ENCODE data around the gene ZNF436. TPM values are rescaled to one million over a fixed set of nuclear protein-coding genes. Genes with fewer than 3 reads are reported as not detected.
"Not testable (repeated sequence)": the region's sequence is repeated elsewhere in the genome, so short reads cannot be mapped to it uniquely, and the experiment has no call there.

The ZNF436 gene
- total RNA-seq, 1 donor from 2014 or later = 37.6 TPM

- no peak for DNase-seq
Measured at GRCh38 chr1:23392125-23392855, 22.7 kb upstream of the ZNF436 start.

GRCh38 chr1:23389837-23390321 is 20.2 kb upstream of the ZNF436 start:
- DNase-seq = no peak

- no peak for DNase-seq
Measured at GRCh38 chr1:23387494-23387893, 17.9 kb upstream of the ZNF436 start.

- DNase-seq = peak; percentile 66
Measured at GRCh38 chr1:23385119-23385621, 15.5 kb upstream of the ZNF436 start.

GRCh38 chr1:23384312-23385058 is 14.8 kb upstream of the ZNF436 start:
- DNase-seq = peak; percentile 67

GRCh38 chr1:23383577-23384311 is 14.1 kb upstream of the ZNF436 start:
- DNase-seq = peak; percentile 51

GRCh38 chr1:23381233-23381885 is 11.7 kb upstream of the ZNF436 start:
- DNase-seq = no peak

- DNase-seq = no peak
Measured at GRCh38 chr1:23380719-23381118, 11.1 kb upstream of the ZNF436 start.

GRCh38 chr1:23380236-23380635 is 10.6 kb upstream of the ZNF436 start:
- DNase-seq = not testable (repeated sequence)

- peak; percentile 71 for DNase-seq
Measured at GRCh38 chr1:23376890-23377811, 7.5 kb upstream of the ZNF436 start.

- not testable (repeated sequence) for DNase-seq
Measured at GRCh38 chr1:23374079-23374735, 4.6 kb upstream of the ZNF436 start.

- DNase-seq = peak; percentile 3
Measured at GRCh38 chr1:23371987-23372880, 2.6 kb upstream of the ZNF436 start.

- peak; percentile 84 for DNase-seq
Measured at GRCh38 chr1:23370709-23371584, 1.3 kb upstream of the ZNF436 start.

- DNase-seq = peak; percentile 57
Measured at GRCh38 chr1:23370330-23370708, 683 bp upstream of the ZNF436 start.

- peak; percentile 93 for DNase-seq
Measured at GRCh38 chr1:23368562-23369334, 888 bp downstream of the ZNF436 start.

- peak; percentile 99 for DNase-seq
Measured at GRCh38 chr1:23367791-23368561, 1.7 kb downstream of the ZNF436 start.

GRCh38 chr1:23367451-23367790 is 2.2 kb downstream of the ZNF436 start:
- DNase-seq = no peak
